Uterus (tissue), 4 donors: ENCODE results near the gene TCTN3. TPM values are rescaled to one million over a fixed set of nuclear protein-coding genes. Genes with fewer than 3 reads are reported as not detected.

Source experiments
- DNase-seq, 2 donors: peaks; one replicate each; pipeline ENCODE4 v3.0.0-alpha.2; 2019 to 2020
- H3K27ac ChIP-seq, 2 donors: fragments of 200-600 bp; sonication (generic); 1 replicate in 1 of 2; 2 replicates in 1 of 2; pipeline ENCODE4 v1.5.1; 2016 to 2018
- H3K27me3 ChIP-seq, 2 donors: fragments of 200-600 bp; sonication (generic); one replicate each; pipeline ENCODE4 v1.5.1; 2018 to 2019; ENCODE audit warnings: control low read depth in 1 of 2
- H3K36me3 ChIP-seq, 2 donors: fragments of 200-600 bp; sonication (generic); one replicate each; pipeline ENCODE4 v1.5.1; 2019; ENCODE audit warnings: control low read depth in 1 of 2
- H3K4me1 ChIP-seq, 2 donors: fragments of 200-600 bp; sonication (generic); one replicate each; pipeline ENCODE4 v1.5.1; 2018 to 2019; ENCODE audit warnings: control low read depth in 1 of 2
- H3K4me3 ChIP-seq, 2 donors: fragments of 200-600 bp; sonication (generic); 1 replicate in 1 of 2; 2 replicates in 1 of 2; pipeline ENCODE4 v1.5.1; 2018 to 2019; ENCODE audit warnings: mild to moderate bottlenecking in 1 of 2
- H3K9me3 ChIP-seq, 2 donors: fragments of 200-600 bp; sonication (generic); one replicate each; pipeline ENCODE4 v1.5.1; 2019; ENCODE audit warnings: control low read depth in 1 of 2
- CTCF ChIP-seq, 4 experiments: fragments of 200-600 bp in 2 of 4; fragments of 450-650 bp in 2 of 4; sonication (generic) in 2 of 4; IDR thresholded peaks; one replicate each; pipeline ENCODE4 v1.5.1; 2016 to 2019; ENCODE audit warnings: antibody characterized with exemption in 4 of 4, mild to moderate bottlenecking in 2 of 4, moderate library complexity in 1 of 4
- POLR2A ChIP-seq, 2 donors: fragments of 450-650 bp; IDR thresholded peaks; one replicate each; pipeline ENCODE4 v1.6.1; 2016; ENCODE audit warnings: antibody characterized with exemption in 2 of 2, mild to moderate bottlenecking in 1 of 2, moderate library complexity in 1 of 2
- intact Hi-C: fragments of 100-400 bp; cut with DNase I; formaldehyde crosslinking; loops from one replicate; pipeline ENCODE4 v1.15.1; 2023; ENCODE audit warnings: low total_unique reads
- total RNA-seq, 4 donors: library from RNA; depleted of rRNA in 3 of 4; stranded (reverse); fragments of >200 nt in 3 of 4; gene quantifications; one replicate each; pipeline versions ENCODE4 v1.1.0 to v1.2.4, GENCODE V29; 2014 to 2023
- donor health status: DM: yes; HTN: yes; CAD: no.

Gene TCTN3
- total RNA-seq, 4 donors from 2014 or later = 27.6 to 41.9 (median 30.6) TPM

- DNase-seq = no peak
- intact Hi-C loops = no loop called here
- H3K27me3 ChIP-seq = no peaks in the 10 kb centered on the region
- TF ChIP-seq CTCF (IDR thresholded peaks at IDR 0.05) = no peak
- no peak for TF ChIP-seq POLR2A (IDR thresholded peaks at IDR 0.05)
- H3K27ac ChIP-seq = peak overlapping the region; percentile 62 to 72
- H3K4me3 ChIP-seq = peak overlapping the region; percentile 82 to 96
- H3K4me1 ChIP-seq = no peaks in the 10 kb centered on the region
- H3K9me3 ChIP-seq = no peaks in the 10 kb centered on the region
- no peaks in the 10 kb centered on the region for H3K36me3 ChIP-seq
These were observed 38.0 kb downstream of the TCTN3 start for GRCh38 chr10:95655571-95656290.

DNA sequence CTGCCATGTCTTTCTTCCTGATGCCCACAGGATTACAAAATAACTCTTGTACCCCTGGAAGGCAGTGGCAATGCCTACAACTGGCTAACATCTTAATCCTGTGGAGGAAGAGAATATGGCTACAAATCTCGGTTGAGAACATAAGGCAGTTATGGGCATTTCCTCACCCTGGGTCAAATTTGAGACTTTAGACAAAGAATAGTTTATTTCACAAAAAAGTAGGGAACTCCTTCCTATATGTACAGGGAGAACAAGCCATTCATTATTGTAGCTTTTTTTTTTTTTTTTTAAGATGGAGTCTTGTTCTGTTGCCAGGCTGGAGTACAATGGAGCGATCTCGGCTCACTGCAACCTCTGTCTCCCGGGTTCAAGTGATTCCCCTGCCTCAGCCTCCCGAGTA is 39.8 kb downstream of the TCTN3 start:
- intact Hi-C loops = no loop called here
- no peak for DNase-seq
- Histone ChIP-seq H3K27me3 (no peaks in the 10 kb centered on the region), H3K36me3 (no peaks in the 10 kb centered on the region), H3K4me3 (no peak overlapping the region), H3K27ac (no peak overlapping the region), H3K9me3 (no peaks in the 10 kb centered on the region), H3K4me1 (no peaks in the 10 kb centered on the region)
- no peak for TF ChIP-seq CTCF (IDR thresholded peaks at IDR 0.05)
- TF ChIP-seq POLR2A (IDR thresholded peaks at IDR 0.05) = no peak

- Histone ChIP-seq H3K4me3 (no peak overlapping the region), H3K9me3 (no peaks in the 10 kb centered on the region), H3K27me3 (no peaks in the 10 kb centered on the region), H3K27ac (no peak overlapping the region), H3K36me3 (no peaks in the 10 kb centered on the region), H3K4me1 (no peaks in the 10 kb centered on the region)
- intact Hi-C loops = no loop called here
- TF ChIP-seq POLR2A (IDR thresholded peaks at IDR 0.05) (no peak), CTCF (IDR thresholded peaks at IDR 0.05) (no peak)
- DNase-seq = no peak
These were observed 42.2 kb downstream of the TCTN3 start for GRCh38 chr10:95651346-95652060.

DNA sequence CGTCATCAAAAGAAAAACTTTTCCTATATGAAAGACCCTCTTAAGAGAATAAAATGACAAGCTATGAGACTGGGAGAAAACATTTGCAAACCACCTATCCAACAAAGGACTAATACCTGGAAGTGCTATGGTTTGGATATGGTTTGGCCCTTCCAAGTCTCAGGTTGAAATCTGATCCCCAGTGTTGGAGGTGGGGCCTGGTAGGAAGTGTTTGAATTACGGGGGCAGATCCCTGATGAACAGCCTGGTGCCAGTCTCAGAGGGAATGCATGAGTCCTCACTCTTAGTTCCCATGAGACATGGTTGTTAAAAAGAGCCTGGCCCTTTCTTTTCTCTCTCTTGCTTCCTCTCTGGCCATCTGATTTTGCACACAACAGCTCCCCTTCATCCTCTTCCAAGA is 43.5 kb downstream of the TCTN3 start:
- DNase-seq = no peak
- intact Hi-C loops = no loop called here
- H3K4me1 ChIP-seq = no peaks in the 10 kb centered on the region
- TF ChIP-seq CTCF (IDR thresholded peaks at IDR 0.05) = no peak
- no peak for TF ChIP-seq POLR2A (IDR thresholded peaks at IDR 0.05)
- H3K9me3 ChIP-seq = no peaks in the 10 kb centered on the region
- H3K27me3 ChIP-seq = no peaks in the 10 kb centered on the region
- H3K36me3 ChIP-seq = no peaks in the 10 kb centered on the region
- H3K4me3 ChIP-seq = no peak overlapping the region
- no peak overlapping the region for H3K27ac ChIP-seq

DNA sequence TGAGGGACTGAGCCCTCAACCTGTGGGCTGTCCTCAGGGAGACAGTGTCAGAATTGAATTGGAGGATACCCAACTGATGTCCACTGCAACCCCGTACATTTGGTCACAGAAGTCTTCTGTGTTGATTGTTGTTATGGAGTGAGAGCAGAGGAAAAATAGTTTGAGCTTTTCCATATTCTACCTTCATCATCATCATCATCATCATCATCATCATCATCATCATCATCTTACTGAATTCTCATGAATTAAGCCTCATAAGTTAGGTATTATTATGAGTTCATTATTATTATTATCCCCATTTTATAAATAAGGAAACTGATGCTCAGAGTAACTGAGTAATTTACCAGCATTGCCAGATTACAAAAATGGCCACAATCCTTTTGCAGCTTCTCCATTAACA is 45.6 kb downstream of the TCTN3 start:
- intact Hi-C loops = no loop called here
- H3K4me1 ChIP-seq = no peaks in the 10 kb centered on the region
- TF ChIP-seq POLR2A (IDR thresholded peaks at IDR 0.05) = no peak
- TF ChIP-seq CTCF (IDR thresholded peaks at IDR 0.05) = no peak
- H3K9me3 ChIP-seq = no peaks in the 10 kb centered on the region
- H3K27ac ChIP-seq = no peak overlapping the region
- DNase-seq = no peak
- H3K36me3 ChIP-seq = no peaks in the 10 kb centered on the region
- no peaks in the 10 kb centered on the region for H3K27me3 ChIP-seq
- H3K4me3 ChIP-seq = no peak overlapping the region
